ENCODE measurements around the gene CACNA1E.

GRCh38 chr1:181588631-181589030 is 105.3 kb downstream of the CACNA1E start:
- TF ChIP-seq CTCF (IDR thresholded peaks at IDR 0.05 in 8 of 11, conservative IDR thresholded peaks at IDR 0.05 in 3 of 11) = no peak
- no peak for TF ChIP-seq POLR2A (IDR thresholded peaks at IDR 0.05)
- no peak for TF ChIP-seq POLR2AphosphoS5 (IDR thresholded peaks at IDR 0.05)

All from spleen (tissue), 7 donors.